Activated T-helper 1 cell treated with anti-CD3 and anti-CD28 coated beads, Interleukin-12 subunit alpha, Interleukin-12 subunit beta, Interleukin-2, Interleukin-4 antibody, amounts not matched to agents 30 ng/mL and 10 ng/mL and 1 ng/mL, durations not matched to agents 14 hours and 24 hours and 36 hours (primary cell): ENCODE measurements around the gene ADRA2A. TPM values are rescaled to one million over a fixed set of nuclear protein-coding genes. Genes with fewer than 3 reads are reported as not detected.

ENCODE experiments used
- DNase-seq: peaks from one replicate; pipeline ENCODE4 v3.0.0; 2021; ENCODE audit warnings: low spot score
- H3K27ac Mint-ChIP-seq: one replicate; pipeline ENCODE4 v1.8.0; 2021; ENCODE audit warnings: mild to moderate bottlenecking, mixed read lengths
- H3K27me3 Mint-ChIP-seq: one replicate; pipeline ENCODE4 v1.8.0; 2022; ENCODE audit warnings: mild to moderate bottlenecking, moderate library complexity, mixed read lengths; ENCODE audit not compliant: insufficient read depth
- H3K36me3 Mint-ChIP-seq: one replicate; pipeline ENCODE4 v1.8.0; 2021; ENCODE audit warnings: low read depth, mixed read lengths
- H3K4me1 Mint-ChIP-seq: one replicate; pipeline ENCODE4 v1.8.0; 2021; ENCODE audit warnings: low read depth, mixed read lengths
- H3K4me3 Mint-ChIP-seq: one replicate; pipeline ENCODE4 v1.8.0; 2021; ENCODE audit warnings: mild to moderate bottlenecking, moderate library complexity, mixed read lengths
- H3K9me3 Mint-ChIP-seq: one replicate; pipeline ENCODE4 v1.8.0; 2021; ENCODE audit warnings: mixed read lengths
- intact Hi-C: fragments of 100-400 bp; cut with micrococcal nuclease; formaldehyde crosslinking; loops from one replicate; pipeline ENCODE4 v1.15.1; 2024
- total RNA-seq: library from RNA; stranded (reverse); gene quantifications from 2 replicates; pipeline ENCODE4 v1.2.3, GENCODE V29; 2022

The ADRA2A gene
- total RNA-seq, 1 donor from 2014 or later: not detected

GRCh38 chr10:111118758-111119157 lies 41.9 kb downstream of the ADRA2A start:
- Mint-ChIP-seq H3K27ac (no peak overlapping the region), H3K4me1 (peaks cover 11% of the 10 kb centered on the region), H3K36me3 (no peaks in the 10 kb centered on the region), H3K27me3 (peaks cover 17% of the 10 kb centered on the region), H3K9me3 (no peaks in the 10 kb centered on the region), H3K4me3 (no peak overlapping the region)
- intact Hi-C loops: no loop called here
- no peak for DNase-seq

- DNase-seq: no peak
- H3K36me3 Mint-ChIP-seq: no peaks in the 10 kb centered on the region
Observed at GRCh38 chr10:111119637-111120036, 42.8 kb downstream of the ADRA2A start.

GRCh38 chr10:111122127-111122526 lies 45.3 kb downstream of the ADRA2A start:
- H3K9me3 Mint-ChIP-seq: no peaks in the 10 kb centered on the region
- intact Hi-C loops: no loop called here
- no peak overlapping the region for H3K4me3 Mint-ChIP-seq
- H3K27ac Mint-ChIP-seq: no peak overlapping the region
- peaks cover 21% of the 10 kb centered on the region for H3K27me3 Mint-ChIP-seq
- no peak for DNase-seq
- no peaks in the 10 kb centered on the region for H3K4me1 Mint-ChIP-seq
- H3K36me3 Mint-ChIP-seq: no peaks in the 10 kb centered on the region

More at GRCh38 chr10:111119637-111120036, 42.8 kb downstream of the ADRA2A start:
- intact Hi-C loops: no loop called here
- Mint-ChIP-seq H3K27me3 (peaks cover 17% of the 10 kb centered on the region), H3K4me1 (peaks cover 3% of the 10 kb centered on the region), H3K4me3 (no peak overlapping the region), H3K27ac (no peak overlapping the region), H3K9me3 (no peaks in the 10 kb centered on the region)

GRCh38 chr10:111123883-111124282 lies 47.1 kb downstream of the ADRA2A start:
- H3K4me1 Mint-ChIP-seq: no peaks in the 10 kb centered on the region
- no peaks in the 10 kb centered on the region for H3K36me3 Mint-ChIP-seq
- H3K4me3 Mint-ChIP-seq: no peak overlapping the region
- DNase-seq: no peak
- peaks cover 21% of the 10 kb centered on the region for H3K27me3 Mint-ChIP-seq
- no peaks in the 10 kb centered on the region for H3K9me3 Mint-ChIP-seq
- no peak overlapping the region for H3K27ac Mint-ChIP-seq
- intact Hi-C loops: no loop called here

- Mint-ChIP-seq H3K27ac (no peak overlapping the region), H3K36me3 (no peaks in the 10 kb centered on the region), H3K4me1 (no peaks in the 10 kb centered on the region), H3K9me3 (no peaks in the 10 kb centered on the region), H3K27me3 (peaks cover 17% of the 10 kb centered on the region), H3K4me3 (no peak overlapping the region)
- no peak for DNase-seq
- intact Hi-C loops: no loop called here
Observed at GRCh38 chr10:111125102-111125501, 48.3 kb downstream of the ADRA2A start.

GRCh38 chr10:111126077-111126476 lies 49.2 kb downstream of the ADRA2A start:
- Mint-ChIP-seq H3K4me1 (no peaks in the 10 kb centered on the region), H3K27me3 (peaks cover 13% of the 10 kb centered on the region), H3K27ac (no peak overlapping the region), H3K9me3 (no peaks in the 10 kb centered on the region), H3K4me3 (no peak overlapping the region), H3K36me3 (no peaks in the 10 kb centered on the region)
- no peak for DNase-seq
- intact Hi-C loops: no loop called here

- intact Hi-C loops: no loop called here
- no peak overlapping the region for H3K27ac Mint-ChIP-seq
- peaks cover 7% of the 10 kb centered on the region for H3K27me3 Mint-ChIP-seq
- H3K4me3 Mint-ChIP-seq: no peak overlapping the region
- no peak for DNase-seq
- no peaks in the 10 kb centered on the region for H3K36me3 Mint-ChIP-seq
- H3K9me3 Mint-ChIP-seq: no peaks in the 10 kb centered on the region
- no peaks in the 10 kb centered on the region for H3K4me1 Mint-ChIP-seq
Observed at GRCh38 chr10:111127081-111127848, 50.4 kb downstream of the ADRA2A start.

- H3K4me3 Mint-ChIP-seq: no peak overlapping the region
- no peaks in the 10 kb centered on the region for H3K36me3 Mint-ChIP-seq
- peaks cover 13% of the 10 kb centered on the region for H3K27me3 Mint-ChIP-seq
- H3K9me3 Mint-ChIP-seq: no peaks in the 10 kb centered on the region
- no peak for DNase-seq
- no peak overlapping the region for H3K27ac Mint-ChIP-seq
- H3K4me1 Mint-ChIP-seq: no peaks in the 10 kb centered on the region
- intact Hi-C loops: no loop called here
Observed at GRCh38 chr10:111128331-111129180, 51.7 kb downstream of the ADRA2A start.

- H3K27me3 Mint-ChIP-seq: peaks cover 16% of the 10 kb centered on the region
- DNase-seq: no peak
- no peaks in the 10 kb centered on the region for H3K36me3 Mint-ChIP-seq
- intact Hi-C loops: no loop called here
- H3K9me3 Mint-ChIP-seq: no peaks in the 10 kb centered on the region
- H3K27ac Mint-ChIP-seq: no peak overlapping the region
- H3K4me1 Mint-ChIP-seq: no peaks in the 10 kb centered on the region
- no peak overlapping the region for H3K4me3 Mint-ChIP-seq
Observed at GRCh38 chr10:111129363-111129762, 52.5 kb downstream of the ADRA2A start.

GRCh38 chr10:111130471-111130870 lies 53.6 kb downstream of the ADRA2A start:
- Mint-ChIP-seq H3K36me3 (no peaks in the 10 kb centered on the region), H3K4me1 (no peaks in the 10 kb centered on the region), H3K27ac (no peak overlapping the region), H3K27me3 (peaks cover 16% of the 10 kb centered on the region), H3K9me3 (no peaks in the 10 kb centered on the region), H3K4me3 (no peak overlapping the region)
- DNase-seq: no peak
- intact Hi-C loops: no loop called here

Other genes starting within 250 kb of the ADRA2A start
- gene PDCD4, start 205.1 kb upstream of the ADRA2A start, total RNA-seq: 46.1 and 51.8 TPM in 2 replicates
- 31.0 and 36.3 TPM in 2 replicates for gene BBIP1, start 157.8 kb upstream of the ADRA2A start, total RNA-seq
- 44.2 and 50.7 TPM in 2 replicates for gene SHOC2, start 157.4 kb upstream of the ADRA2A start, total RNA-seq